Esophagus muscularis mucosa (tissue), 2 donors: ENCODE data around the gene RHOF.

Experiments used
- POLR2A ChIP-seq: fragments of 450-650 bp; IDR thresholded peaks from one replicate; pipeline ENCODE4 v1.6.1; 2017; ENCODE audit warnings: antibody characterized with exemption, moderate library complexity, mild to moderate bottlenecking, low read depth
- POLR2AphosphoS5 ChIP-seq, 2 donors: sonication (generic); formaldehyde crosslinking; IDR thresholded peaks; one replicate each; pipeline ENCODE4 v1.6.1; 2017; ENCODE audit warnings: antibody characterized with exemption in 2 of 2

DNA sequence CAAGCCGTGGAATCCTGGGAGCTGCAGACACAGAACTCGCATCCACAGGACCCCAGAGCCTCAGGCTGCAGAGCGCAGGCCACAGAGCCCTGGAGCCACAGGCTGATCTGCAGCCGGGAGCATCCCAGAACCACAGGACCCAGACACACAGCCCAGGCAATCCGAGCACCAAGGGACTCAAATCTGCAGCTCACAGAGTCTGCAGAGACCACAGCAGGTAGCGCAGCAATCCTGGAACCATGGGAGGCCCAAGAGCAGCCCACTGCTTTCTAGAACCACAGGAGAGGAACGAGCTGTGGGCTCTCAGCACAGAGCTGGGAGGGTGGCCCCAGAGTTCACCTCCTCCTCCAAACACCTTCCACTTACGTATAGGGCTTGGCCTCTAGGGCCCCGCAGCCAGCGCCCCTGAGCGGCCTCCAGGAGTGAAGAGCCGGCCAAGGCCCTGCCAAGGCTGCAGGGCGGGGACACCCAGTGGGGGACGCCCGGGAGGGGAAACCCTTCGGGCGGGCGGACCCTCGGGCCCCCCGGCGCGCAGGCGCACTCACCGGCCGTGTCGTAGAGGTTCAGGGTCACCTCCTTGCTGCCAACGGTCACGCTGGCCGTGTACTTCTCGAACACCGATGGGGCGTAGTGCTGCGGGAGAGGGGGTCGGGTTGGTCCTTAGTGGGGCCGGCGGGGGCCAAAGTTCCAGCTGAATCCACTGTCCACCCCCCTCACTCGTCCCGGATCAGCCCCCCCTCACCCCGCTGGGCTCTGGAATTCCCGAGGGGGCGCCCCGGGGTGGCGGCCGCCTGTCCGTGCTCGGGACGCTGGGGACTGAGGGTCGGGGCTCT, 665 bp downstream of the RHOF start:
- no peak for TF ChIP-seq POLR2A
- no peak for TF ChIP-seq POLR2AphosphoS5 (IDR thresholded peaks at IDR 0.05)
